Adrenal gland (tissue), 12 donors: ENCODE data around the gene LAD1. TPM values are rescaled to one million over a fixed set of nuclear protein-coding genes. Genes with fewer than 3 reads are reported as not detected.

Experiments
- DNase-seq, 7 donors: peaks; one replicate each; pipeline ENCODE4 v3.0.0-alpha.2; 2019 to 2020
- H3K27ac ChIP-seq, 5 donors: fragments of 200-600 bp; sonication (generic) in 4 of 5; 1 replicate in 3 of 5; 2 replicates in 2 of 5; pipeline versions ENCODE4 v1.5.1 to v1.8.0; 2016 to 2020; ENCODE audit warnings: mild to moderate bottlenecking in 1 of 5
- H3K27me3 ChIP-seq: fragments of 200-600 bp; 2 replicates; pipeline ENCODE4 v1.8.0; 2021
- H3K36me3 ChIP-seq, 2 donors: fragments of 200-600 bp; replicated peaks in 1 of 2; 1 replicate in 1 of 2; 2 replicates in 1 of 2; pipeline versions ENCODE4 v1.5.1 to v1.8.0; 2018 to 2022
- H3K4me1 ChIP-seq, 2 donors: fragments of 200-600 bp; replicated peaks in 1 of 2; 1 replicate in 1 of 2; 2 replicates in 1 of 2; pipeline versions ENCODE4 v1.5.1 to v1.8.0; 2018 to 2021
- H3K4me3 ChIP-seq, 4 donors: fragments of 200-600 bp; sonication (generic) in 3 of 4; one replicate each; pipeline ENCODE4 v1.5.1; 2016 to 2018
- H3K9me3 ChIP-seq, 3 donors: fragments of 200-600 bp; sonication (generic) in 1 of 3; replicated peaks in 1 of 3; 1 replicate in 2 of 3; 2 replicates in 1 of 3; pipeline versions ENCODE4 v1.5.1 to v1.8.0; 2016 to 2021
- CTCF ChIP-seq, 6 experiments: fragments of 450-650 bp in 4 of 6; fragments of 200-600 bp in 2 of 6; sonication (generic) in 1 of 6; IDR thresholded peaks; 1 replicate in 5 of 6; 2 replicates in 1 of 6; pipeline versions ENCODE4 v1.5.1 to v1.8.0; 2016 to 2021; ENCODE audit warnings: antibody characterized with exemption in 6 of 6, mild to moderate bottlenecking in 2 of 6, moderate library complexity in 1 of 6
- POLR2A ChIP-seq, 2 donors: fragments of 450-650 bp; IDR thresholded peaks; one replicate each; pipeline ENCODE4 v1.6.1; 2017; ENCODE audit warnings: antibody characterized with exemption in 2 of 2, mild to moderate bottlenecking in 2 of 2, moderate library complexity in 1 of 2
- WGBS, 4 donors: extraction: QIAGEN DNeasy Blood & Tissue Kit in 2 of 4; methylation state at CpG; one replicate each; pipeline versions ENCODE4 v1.1.5 to v1.1.7; 2013 to 2017; 5-methylcytosine and 5-hydroxymethylcytosine counted together
- intact Hi-C, 2 donors: fragments of 100-400 bp; cut with DNase I; formaldehyde crosslinking; loops; one replicate each; pipeline versions ENCODE4 v1.14.1 to v1.15.0; 2022 to 2023
- polyA plus RNA-seq, 3 donors: library from polyadenylated mRNA; stranded (reverse); fragments of 200-250 nt in 2 of 3; fragments of 350-450 nt in 1 of 3; fragmentation: Illumina TruSeq in 1 of 3; extraction: RNeasy Lipid Tissue Mini Kit (QIAGEN cat#74804) in 1 of 3; gene quantifications; one replicate each; pipeline ENCODE4 v1.2.3, GENCODE V29; 2013 to 2014
- total RNA-seq, 9 donors: library from RNA; depleted of rRNA in 4 of 9; stranded (reverse); fragments of >200 nt in 4 of 9; fragments of 120-200 nt in 1 of 9; fragmentation: NEBNext Ultra II Directional in 1 of 9; extraction: Animal tissue kit (Norgen Biotek cat#: 25700) in 1 of 9; gene quantifications; one replicate each; pipeline versions ENCODE4 v1.1.0 to v1.2.4, GENCODE V29; 2013 to 2023
- donor health status: healthy with polysubstance abuse.
- donor health status: Bipolar disorder and iron deficiency.
- donor health status: DM: yes; HTN: yes; CAD: no.
- donor health status: DM: no; HTN: no; CAD: no.
- donor health status: DM: no; HTN: no; CAD: no.
- donor health status: DM: yes; HTN: yes; CAD: no.

LAD1 gene
- total and polyA plus RNA-seq, 12 donors = 0.08 to 0.61 (median 0.17) TPM; not detected in 7

GRCh38 chr1:201383647-201384405, 15.3 kb downstream of the LAD1 start:
- Histone ChIP-seq H3K36me3 (no peaks in the 10 kb centered on the region), H3K9me3 (no peaks in the 10 kb centered on the region), H3K27ac (no peak overlapping the region), H3K4me1 (no peaks in the 10 kb centered on the region), H3K4me3 (no peak overlapping the region), H3K27me3 (no peaks in the 10 kb centered on the region)
- no peak for TF ChIP-seq POLR2A (IDR thresholded peaks at IDR 0.05)
- no peak for DNase-seq
- intact Hi-C loops = no loop called here
- WGBS, 4 donors = 77 to 92% (median 86%) methylated on average over 4 of the region's 4 CpGs

- Histone ChIP-seq H3K27me3 (no peaks in the 10 kb centered on the region), H3K9me3 (no peaks in the 10 kb centered on the region), H3K4me3 (no peak overlapping the region), H3K4me1 (no peaks in the 10 kb centered on the region), H3K27ac (no peak overlapping the region), H3K36me3 (no peaks in the 10 kb centered on the region)
- TF ChIP-seq POLR2A (IDR thresholded peaks at IDR 0.05) (no peak), CTCF (IDR thresholded peaks at IDR 0.05) (no peak)
- WGBS, 4 donors = 80 to 92% (median 89%) methylated on average over 7 of the region's 7 CpGs
- no peak for DNase-seq
- intact Hi-C loops = no loop called here
Measured at GRCh38 chr1:201381130-201381529, 18.0 kb downstream of the LAD1 start.

GRCh38 chr1:201379733-201380242, 19.3 kb downstream of the LAD1 start:
- no peak for TF ChIP-seq CTCF (IDR thresholded peaks at IDR 0.05)
- no peak for TF ChIP-seq POLR2A (IDR thresholded peaks at IDR 0.05)
- Histone ChIP-seq H3K4me3 (no peak overlapping the region), H3K27ac (no peak overlapping the region), H3K4me1 (no peaks in the 10 kb centered on the region), H3K27me3 (no peaks in the 10 kb centered on the region), H3K9me3 (no peaks in the 10 kb centered on the region), H3K36me3 (no peaks in the 10 kb centered on the region)
- no peak for DNase-seq
- 92 to 99% (median 96%) methylated on average over 7 to 9 of the region's 9 CpGs for WGBS, 4 donors
- intact Hi-C loops = no loop called here

GRCh38 chr1:201378804-201379203, 20.3 kb downstream of the LAD1 start:
- H3K9me3 ChIP-seq = no peaks in the 10 kb centered on the region
- H3K27ac ChIP-seq = no peak overlapping the region
- no peak for DNase-seq
- intact Hi-C loops = no loop called here
- TF ChIP-seq POLR2A (IDR thresholded peaks at IDR 0.05) = no peak
- no peak for TF ChIP-seq CTCF (IDR thresholded peaks at IDR 0.05)
- no peak overlapping the region for H3K4me3 ChIP-seq
- no peaks in the 10 kb centered on the region for H3K4me1 ChIP-seq
- no peaks in the 10 kb centered on the region for H3K36me3 ChIP-seq
- H3K27me3 ChIP-seq = no peaks in the 10 kb centered on the region
- 80 to 89% (median 83%) methylated on average over 5 to 6 of the region's 6 CpGs for WGBS, 4 donors
